Activated T-helper 17 cell treated with anti-CD3 and anti-CD28 coated beads, Interleukin-2, amount 50 U/mL, for 72 hours (primary cell): Measurements from ENCODE around the gene NCAM2. TPM values are rescaled to one million over a fixed set of nuclear protein-coding genes. Genes with fewer than 3 reads are reported as not detected.

ENCODE experiments used
- ATAC-seq: fragments of 150-1000 bp; cut with Tn5 transposase; replicated peaks from 2 replicates; pipeline ENCODE4 v1.10.0; 2021; ENCODE audit warnings: mild to moderate bottlenecking, moderate library complexity
- H3K27ac Mint-ChIP-seq: one replicate; pipeline ENCODE4 v1.8.0; 2022; ENCODE audit warnings: mixed read lengths
- H3K27me3 Mint-ChIP-seq: one replicate; pipeline ENCODE4 v1.8.0; 2022; ENCODE audit warnings: mixed read lengths
- H3K36me3 Mint-ChIP-seq: one replicate; pipeline ENCODE4 v1.8.0; 2022; ENCODE audit warnings: low read depth, mild to moderate bottlenecking, mixed read lengths
- H3K4me1 Mint-ChIP-seq: one replicate; pipeline ENCODE4 v1.8.0; 2022; ENCODE audit warnings: mixed read lengths
- H3K4me3 Mint-ChIP-seq: one replicate; pipeline ENCODE4 v1.8.0; 2022; ENCODE audit warnings: mild to moderate bottlenecking, mixed read lengths
- H3K9me3 Mint-ChIP-seq: one replicate; pipeline ENCODE4 v1.8.0; 2022; ENCODE audit warnings: mixed read lengths
- total RNA-seq, 2 donors: library from RNA; stranded (reverse); gene quantifications; one replicate each; pipeline ENCODE4 v1.2.3, GENCODE V29; 2022

The NCAM2 gene
- total RNA-seq, 2 donors from 2014 or later: not detected

DNA sequence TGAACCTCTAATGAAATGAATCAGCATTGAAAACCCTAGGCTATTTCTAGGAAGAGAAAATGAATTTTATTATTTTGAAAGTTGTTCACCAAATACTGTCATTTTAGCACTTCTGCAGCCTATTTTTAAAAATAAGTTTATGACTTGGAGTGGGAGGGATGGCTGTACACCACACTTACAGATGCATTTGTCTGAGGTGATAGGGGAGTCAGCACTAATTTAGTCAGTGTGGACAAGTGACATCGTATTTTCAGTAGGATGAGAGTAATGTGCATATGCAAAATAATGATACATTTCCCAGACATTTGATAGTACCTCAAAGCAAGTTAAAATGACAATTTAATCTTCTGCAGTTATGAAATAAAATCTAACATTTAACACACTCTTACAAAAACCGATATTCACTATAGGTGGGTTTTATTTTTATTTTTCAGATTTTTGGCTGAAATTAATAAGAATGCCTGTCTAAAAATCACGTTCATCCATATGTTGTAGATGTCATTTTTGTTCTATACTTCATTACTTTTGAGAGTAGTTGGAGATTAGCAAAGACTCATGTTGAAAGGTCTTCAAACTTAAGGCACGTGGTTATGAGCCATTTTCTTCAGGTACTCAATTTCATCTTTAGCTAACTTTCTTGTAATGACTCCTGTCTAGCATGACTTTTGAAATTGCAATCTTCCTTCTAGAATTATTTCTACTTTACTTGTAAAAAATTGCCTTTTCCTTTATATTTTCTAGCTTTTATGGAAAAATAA is 186.7 kb downstream of the NCAM2 start:
- Mint-ChIP-seq H3K36me3 (no peaks in the 10 kb centered on the region), H3K4me3 (no peak overlapping the region), H3K4me1 (no peaks in the 10 kb centered on the region), H3K27ac (no peak overlapping the region), H3K9me3 (no peaks in the 10 kb centered on the region), H3K27me3 (no peaks in the 10 kb centered on the region)
- peak; percentile 29 for ATAC-seq

GRCh38 chr21:21187579-21187978 is 189.4 kb downstream of the NCAM2 start:
- H3K4me1 Mint-ChIP-seq: no peaks in the 10 kb centered on the region
- H3K27me3 Mint-ChIP-seq: no peaks in the 10 kb centered on the region
- H3K36me3 Mint-ChIP-seq: no peaks in the 10 kb centered on the region
- no peaks in the 10 kb centered on the region for H3K9me3 Mint-ChIP-seq
- H3K27ac Mint-ChIP-seq: no peak overlapping the region
- ATAC-seq: no peak
- no peak overlapping the region for H3K4me3 Mint-ChIP-seq

DNA sequence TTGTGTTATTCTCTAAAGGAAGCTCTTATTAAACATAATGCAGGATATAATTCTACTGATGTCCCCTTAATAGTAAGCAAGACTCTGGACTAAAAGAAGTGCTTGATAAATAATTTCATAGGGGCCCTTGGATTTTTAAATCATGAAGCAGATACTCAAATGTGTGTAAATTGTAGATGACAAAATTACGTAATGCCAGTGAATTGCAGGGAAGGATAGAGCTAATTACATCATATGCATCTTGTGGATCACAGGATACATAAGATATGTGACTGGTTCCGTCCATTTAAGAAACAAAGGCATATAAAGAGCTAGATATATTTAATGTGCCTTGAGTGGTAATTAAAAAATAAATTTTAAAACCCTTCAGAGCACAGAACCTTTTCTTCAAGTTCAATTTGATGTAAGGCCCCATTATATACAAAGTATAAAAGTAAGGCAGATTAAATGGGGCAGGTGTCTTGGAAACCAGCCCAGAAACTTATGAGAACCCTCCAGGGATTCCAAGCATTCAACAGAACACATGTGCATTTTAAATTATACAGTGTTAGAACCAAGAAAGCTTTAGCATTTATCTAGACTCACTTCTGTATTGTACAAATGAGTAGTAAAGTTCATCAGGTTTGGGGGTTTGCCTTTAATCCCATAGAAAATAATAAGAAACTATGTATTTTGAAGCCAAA is 190.4 kb downstream of the NCAM2 start:
- H3K36me3 Mint-ChIP-seq: no peaks in the 10 kb centered on the region
- H3K27ac Mint-ChIP-seq: no peak overlapping the region
- H3K4me1 Mint-ChIP-seq: no peaks in the 10 kb centered on the region
- no peaks in the 10 kb centered on the region for H3K27me3 Mint-ChIP-seq
- H3K4me3 Mint-ChIP-seq: no peak overlapping the region
- H3K9me3 Mint-ChIP-seq: no peaks in the 10 kb centered on the region
- ATAC-seq: no peak

DNA sequence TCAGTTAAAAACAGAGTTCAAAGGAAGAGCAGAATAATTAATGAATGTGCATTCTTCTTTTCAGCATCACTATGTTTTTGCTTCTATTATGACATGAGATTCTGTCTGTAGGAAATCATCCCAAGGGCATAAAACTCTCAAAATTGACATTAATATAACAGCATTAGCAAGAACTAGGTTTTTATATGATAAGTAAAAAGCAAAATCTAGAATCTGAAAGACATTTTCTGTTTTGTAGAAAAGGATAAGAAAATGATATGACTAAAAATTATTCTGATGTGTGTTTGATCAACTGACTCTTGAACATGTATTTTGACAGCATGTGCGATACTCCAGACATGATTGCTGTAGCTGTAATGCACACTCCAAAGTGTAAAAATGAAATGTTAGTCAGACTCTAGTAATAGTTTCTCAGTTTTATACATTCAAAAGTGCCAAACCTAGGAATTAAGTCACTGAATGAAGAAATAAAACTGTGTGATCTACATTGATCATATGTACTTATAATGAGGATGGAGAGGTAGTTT is 197.3 kb downstream of the NCAM2 start:
- ATAC-seq: peak; percentile 49
- Mint-ChIP-seq H3K27ac (no peak overlapping the region), H3K36me3 (no peaks in the 10 kb centered on the region)

DNA sequence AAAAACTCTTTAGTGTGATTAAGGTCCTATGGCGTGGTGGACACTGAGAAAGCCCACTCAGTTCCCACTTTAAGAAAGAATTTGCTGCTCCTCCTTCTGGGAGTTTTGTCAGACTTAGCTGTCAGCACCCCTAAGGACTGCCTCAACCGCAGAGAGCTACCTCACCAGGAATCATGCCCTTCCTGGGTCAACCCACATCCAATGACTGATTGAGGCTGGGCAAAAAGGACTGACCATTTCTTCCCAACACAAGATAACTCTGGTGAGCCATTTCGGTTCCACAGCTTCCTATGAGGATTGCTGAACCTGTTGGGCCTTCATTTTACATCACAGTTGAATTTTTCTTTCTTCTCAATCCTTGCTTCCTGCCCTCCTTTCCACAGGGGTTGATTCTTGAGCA is 197.9 kb downstream of the NCAM2 start:
- Mint-ChIP-seq H3K27ac (peak overlapping the region; percentile 15), H3K4me3 (no peak overlapping the region), H3K4me1 (peaks cover 9% of the 10 kb centered on the region), H3K27me3 (no peaks in the 10 kb centered on the region), H3K36me3 (no peaks in the 10 kb centered on the region), H3K9me3 (no peaks in the 10 kb centered on the region)
- no peak for ATAC-seq

More for the DNA sequence above, 197.3 kb downstream of the NCAM2 start:
- H3K4me3 Mint-ChIP-seq: no peak overlapping the region
- no peaks in the 10 kb centered on the region for H3K9me3 Mint-ChIP-seq
- H3K27me3 Mint-ChIP-seq: no peaks in the 10 kb centered on the region
- peaks cover 9% of the 10 kb centered on the region for H3K4me1 Mint-ChIP-seq

DNA sequence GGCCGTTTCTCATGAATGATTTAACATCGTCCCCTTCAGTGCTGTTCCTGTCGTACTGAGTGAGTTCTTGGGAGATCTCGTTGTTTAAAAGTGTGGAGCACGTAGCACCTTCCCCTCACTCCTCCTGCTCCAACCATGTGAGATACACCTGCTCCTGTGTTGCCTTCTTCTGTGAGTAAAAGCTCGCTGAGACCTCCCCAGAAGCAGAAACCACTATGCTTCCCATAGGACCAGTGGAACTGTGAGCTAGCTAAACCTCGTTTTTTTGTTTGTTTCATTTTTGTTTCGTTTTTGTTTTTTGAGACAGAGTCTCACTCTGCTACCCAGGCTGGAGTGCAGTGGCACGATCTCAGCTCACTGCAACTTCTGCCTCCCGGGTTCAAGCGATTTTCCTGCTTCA is 198.6 kb downstream of the NCAM2 start:
- Mint-ChIP-seq H3K27me3 (no peaks in the 10 kb centered on the region), H3K27ac (peak overlapping the region; percentile 15), H3K4me1 (peaks cover 9% of the 10 kb centered on the region), H3K36me3 (no peaks in the 10 kb centered on the region), H3K4me3 (no peak overlapping the region), H3K9me3 (no peaks in the 10 kb centered on the region)
- no peak for ATAC-seq

GRCh38 chr21:21199342-21200102 is 201.3 kb downstream of the NCAM2 start:
- H3K4me1 Mint-ChIP-seq: peaks cover 9% of the 10 kb centered on the region
- H3K36me3 Mint-ChIP-seq: no peaks in the 10 kb centered on the region
- H3K4me3 Mint-ChIP-seq: peak overlapping the region; percentile 65
- no peaks in the 10 kb centered on the region for H3K27me3 Mint-ChIP-seq
- peak; percentile 64 for ATAC-seq
- no peaks in the 10 kb centered on the region for H3K9me3 Mint-ChIP-seq
- H3K27ac Mint-ChIP-seq: peak overlapping the region; percentile 87

GRCh38 chr21:21200103-21200938 is 202.1 kb downstream of the NCAM2 start:
- H3K9me3 Mint-ChIP-seq: no peaks in the 10 kb centered on the region
- no peaks in the 10 kb centered on the region for H3K27me3 Mint-ChIP-seq
- ATAC-seq: peak; percentile 79
- peaks cover 9% of the 10 kb centered on the region for H3K4me1 Mint-ChIP-seq
- H3K27ac Mint-ChIP-seq: peak overlapping the region; percentile 87
- H3K4me3 Mint-ChIP-seq: peak overlapping the region; percentile 65
- H3K36me3 Mint-ChIP-seq: no peaks in the 10 kb centered on the region

DNA sequence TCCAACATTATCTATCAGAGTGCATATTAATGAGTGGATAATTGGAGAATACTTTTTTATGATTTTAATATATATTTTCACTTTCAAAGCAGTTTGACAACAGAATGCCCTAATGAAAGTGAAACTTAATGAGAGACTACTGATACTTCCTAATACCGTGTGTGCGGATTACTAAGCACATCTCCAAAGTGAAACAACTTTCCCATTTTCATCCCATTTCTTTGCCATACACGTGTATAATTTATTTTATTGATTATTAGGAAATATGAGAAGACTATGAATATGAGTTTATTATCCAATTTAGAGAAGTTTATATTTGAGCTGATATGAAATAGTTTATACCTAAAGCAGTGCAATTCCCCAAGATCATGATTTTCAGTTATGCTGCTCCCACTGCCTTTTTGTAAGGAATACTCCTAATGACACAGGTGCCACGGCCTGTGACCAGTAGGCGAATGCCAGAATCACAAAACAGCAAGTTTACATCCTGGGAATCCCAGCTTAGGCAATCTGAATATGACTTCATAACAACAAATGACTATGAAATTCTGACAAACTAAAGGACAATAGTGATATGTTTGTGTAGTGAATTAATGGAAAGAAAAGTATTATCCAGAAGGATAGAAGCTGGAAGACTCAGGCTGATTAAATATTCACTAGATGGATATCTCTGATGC is 202.9 kb downstream of the NCAM2 start:
- H3K4me1 Mint-ChIP-seq: peaks cover 9% of the 10 kb centered on the region
- H3K9me3 Mint-ChIP-seq: no peaks in the 10 kb centered on the region
- no peak for ATAC-seq
- H3K36me3 Mint-ChIP-seq: no peaks in the 10 kb centered on the region
- H3K27ac Mint-ChIP-seq: peak overlapping the region; percentile 87
- no peaks in the 10 kb centered on the region for H3K27me3 Mint-ChIP-seq
- peak overlapping the region; percentile 65 for H3K4me3 Mint-ChIP-seq

GRCh38 chr21:21203822-21204339 is 205.7 kb downstream of the NCAM2 start:
- no peaks in the 10 kb centered on the region for H3K36me3 Mint-ChIP-seq
- H3K4me1 Mint-ChIP-seq: peaks cover 5% of the 10 kb centered on the region
- no peak for ATAC-seq
- no peaks in the 10 kb centered on the region for H3K27me3 Mint-ChIP-seq
- H3K27ac Mint-ChIP-seq: no peak overlapping the region
- no peaks in the 10 kb centered on the region for H3K9me3 Mint-ChIP-seq
- H3K4me3 Mint-ChIP-seq: no peak overlapping the region

DNA sequence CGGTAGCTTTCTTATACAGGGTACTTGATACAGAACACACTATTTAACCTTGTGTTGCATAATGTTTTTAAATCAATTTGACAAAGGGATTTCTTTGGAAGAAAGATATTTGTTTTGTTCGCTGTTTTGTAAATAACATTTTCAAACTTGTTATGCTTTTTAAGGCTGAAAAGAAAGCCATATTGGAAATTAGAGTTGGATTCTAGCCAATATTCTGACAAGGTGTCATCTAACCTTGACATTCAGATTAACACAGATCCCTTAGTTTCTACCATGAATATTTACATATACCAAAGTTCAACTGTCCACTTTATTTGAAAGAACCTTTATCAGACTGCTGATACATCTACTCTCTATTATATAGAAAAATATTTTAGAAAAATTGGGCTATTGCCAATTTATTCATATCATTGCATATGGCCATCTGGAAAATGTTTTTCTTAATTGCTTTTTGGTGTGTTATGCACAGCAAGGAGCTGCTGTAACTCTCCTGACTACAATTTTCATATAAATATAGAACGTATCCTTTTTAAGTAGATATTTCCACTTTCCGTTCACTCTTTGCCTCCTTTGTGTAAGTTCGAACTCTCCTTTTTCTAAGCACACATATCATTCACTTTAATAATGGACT is 206.3 kb downstream of the NCAM2 start:
- no peak overlapping the region for H3K4me3 Mint-ChIP-seq
- no peak overlapping the region for H3K27ac Mint-ChIP-seq
- ATAC-seq: no peak
- no peaks in the 10 kb centered on the region for H3K36me3 Mint-ChIP-seq
- no peaks in the 10 kb centered on the region for H3K9me3 Mint-ChIP-seq
- peaks cover under 1% of the 10 kb centered on the region for H3K4me1 Mint-ChIP-seq
- H3K27me3 Mint-ChIP-seq: no peaks in the 10 kb centered on the region

- peaks cover 3% of the 10 kb centered on the region for H3K9me3 Mint-ChIP-seq
- no peak overlapping the region for H3K27ac Mint-ChIP-seq
- ATAC-seq: no peak
- H3K36me3 Mint-ChIP-seq: no peaks in the 10 kb centered on the region
- no peak overlapping the region for H3K4me3 Mint-ChIP-seq
- H3K4me1 Mint-ChIP-seq: no peaks in the 10 kb centered on the region
- no peaks in the 10 kb centered on the region for H3K27me3 Mint-ChIP-seq
Observed at GRCh38 chr21:21205604-21206003, 207.4 kb downstream of the NCAM2 start.

GRCh38 chr21:21210552-21210951 is 212.3 kb downstream of the NCAM2 start:
- H3K4me3 Mint-ChIP-seq: no peak overlapping the region
- H3K36me3 Mint-ChIP-seq: no peaks in the 10 kb centered on the region
- no peaks in the 10 kb centered on the region for H3K27me3 Mint-ChIP-seq
- no peak overlapping the region for H3K27ac Mint-ChIP-seq
- no peak for ATAC-seq
- no peaks in the 10 kb centered on the region for H3K4me1 Mint-ChIP-seq
- H3K9me3 Mint-ChIP-seq: peaks cover 3% of the 10 kb centered on the region
